ENCODE results near the gene PSG4. TPM values are rescaled to one million over a fixed set of nuclear protein-coding genes. Genes with fewer than 3 reads are reported as not detected.
A peak's percentile ranks its signal among the peaks of the same experiment; 100 is the strongest.
"Not testable (repeated sequence)": the region's sequence is repeated elsewhere in the genome, so short reads cannot be mapped to it uniquely, and the experiment has no call there.

PSG4 gene
- total and polyA plus RNA-seq, 4 donors, result not detected

GRCh38 chr19:43207174-43207573 is 1.7 kb upstream of the PSG4 start:
- not testable (repeated sequence) for H3K27ac ChIP-seq (ENCODE audit: low read depth in 1 of 2, low read length in 2 of 2); H3K36me3 ChIP-seq (ENCODE audit: control insufficient read depth in 4 of 4, insufficient read depth in 3 of 4, low read depth in 1 of 4, low read length in 3 of 4); H3K27me3 ChIP-seq (ENCODE audit: control insufficient read depth in 4 of 4, insufficient read depth in 4 of 4, low read length in 3 of 4); H3K4me3 ChIP-seq (ENCODE audit: low read depth in 1 of 3, low read length in 3 of 3); H3K4me1 ChIP-seq (ENCODE audit: control insufficient read depth in 4 of 4, insufficient read depth in 4 of 4, low read length in 3 of 4); H3K9me3 ChIP-seq (ENCODE audit: control insufficient read depth in 4 of 4, low read length in 3 of 4); DNase-seq (ENCODE audit: low spot score); H3K9ac ChIP-seq (ENCODE audit: low read depth in 1 of 2, low read length in 2 of 2)
- TF ChIP-seq CTCF (IDR thresholded peaks at IDR 0.05; ENCODE audit: low read depth, low read length, missing input control), result peak; percentile 35
- WGBS, result 42% methylated on average over 7 of the region's 8 CpGs

- not testable (repeated sequence) for H3K9ac ChIP-seq (ENCODE audit: low read depth in 1 of 2, low read length in 2 of 2); H3K36me3 ChIP-seq (ENCODE audit: control insufficient read depth in 4 of 4, insufficient read depth in 3 of 4, low read depth in 1 of 4, low read length in 3 of 4); H3K27ac ChIP-seq (ENCODE audit: low read depth in 1 of 2, low read length in 2 of 2); H3K4me1 ChIP-seq (ENCODE audit: control insufficient read depth in 4 of 4, insufficient read depth in 4 of 4, low read length in 3 of 4); H3K9me3 ChIP-seq (ENCODE audit: control insufficient read depth in 4 of 4, low read length in 3 of 4); DNase-seq (ENCODE audit: low spot score); H3K27me3 ChIP-seq (ENCODE audit: control insufficient read depth in 4 of 4, insufficient read depth in 4 of 4, low read length in 3 of 4); H3K4me3 ChIP-seq (ENCODE audit: low read depth in 1 of 3, low read length in 3 of 3)
- 94% methylated on average over 7 of the region's 7 CpGs for WGBS
Measured at GRCh38 chr19:43203611-43204010, 1.8 kb downstream of the PSG4 start.

- H3K36me3 ChIP-seq (ENCODE audit: control insufficient read depth in 4 of 4, insufficient read depth in 3 of 4, low read depth in 1 of 4, low read length in 3 of 4); H3K27me3 ChIP-seq (ENCODE audit: control insufficient read depth in 4 of 4, insufficient read depth in 4 of 4, low read length in 3 of 4); H3K4me3 ChIP-seq (ENCODE audit: low read depth in 1 of 3, low read length in 3 of 3); DNase-seq (ENCODE audit: low spot score); H3K9ac ChIP-seq (ENCODE audit: low read depth in 1 of 2, low read length in 2 of 2); H3K9me3 ChIP-seq (ENCODE audit: control insufficient read depth in 4 of 4, low read length in 3 of 4): not testable (repeated sequence)
- peaks cover 3 to 11% (median 9%) of the 10 kb centered on the region in 4 donors for H3K4me1 ChIP-seq (ENCODE audit: control insufficient read depth in 4 of 4, insufficient read depth in 4 of 4, low read length in 3 of 4)
- H3K27ac ChIP-seq (ENCODE audit: low read depth in 1 of 2, low read length in 2 of 2), result peak overlapping the region in 1 of 2 donors; percentile 28
- WGBS, result 65% methylated on average over 2 of the region's 2 CpGs
Measured at GRCh38 chr19:43201891-43202290, 3.5 kb downstream of the PSG4 start.

GRCh38 chr19:43201337-43201801 is 4.1 kb downstream of the PSG4 start:
- H3K9ac ChIP-seq (ENCODE audit: low read depth in 1 of 2, low read length in 2 of 2); H3K9me3 ChIP-seq (ENCODE audit: control insufficient read depth in 4 of 4, low read length in 3 of 4); H3K36me3 ChIP-seq (ENCODE audit: control insufficient read depth in 4 of 4, insufficient read depth in 3 of 4, low read depth in 1 of 4, low read length in 3 of 4); H3K27me3 ChIP-seq (ENCODE audit: control insufficient read depth in 4 of 4, insufficient read depth in 4 of 4, low read length in 3 of 4); H3K4me3 ChIP-seq (ENCODE audit: low read depth in 1 of 3, low read length in 3 of 3); DNase-seq (ENCODE audit: low spot score): not testable (repeated sequence)
- 48% methylated on average over 7 of the region's 7 CpGs for WGBS
- peak overlapping the region in 1 of 2 donors; percentile 28 for H3K27ac ChIP-seq (ENCODE audit: low read depth in 1 of 2, low read length in 2 of 2)
- peaks cover 3 to 11% (median 9%) of the 10 kb centered on the region in 4 donors for H3K4me1 ChIP-seq (ENCODE audit: control insufficient read depth in 4 of 4, insufficient read depth in 4 of 4, low read length in 3 of 4)

- H3K4me1 ChIP-seq (ENCODE audit: control insufficient read depth in 4 of 4, insufficient read depth in 4 of 4, low read length in 3 of 4), result peaks cover 3 to 11% (median 9%) of the 10 kb centered on the region in 4 donors
- H3K36me3 ChIP-seq (ENCODE audit: control insufficient read depth in 4 of 4, insufficient read depth in 3 of 4, low read depth in 1 of 4, low read length in 3 of 4); H3K9me3 ChIP-seq (ENCODE audit: control insufficient read depth in 4 of 4, low read length in 3 of 4); H3K27ac ChIP-seq (ENCODE audit: low read depth in 1 of 2, low read length in 2 of 2); DNase-seq (ENCODE audit: low spot score); H3K27me3 ChIP-seq (ENCODE audit: control insufficient read depth in 4 of 4, insufficient read depth in 4 of 4, low read length in 3 of 4); H3K9ac ChIP-seq (ENCODE audit: low read depth in 1 of 2, low read length in 2 of 2); H3K4me3 ChIP-seq (ENCODE audit: low read depth in 1 of 3, low read length in 3 of 3): not testable (repeated sequence)
- 60% methylated on average over 5 of the region's 5 CpGs for WGBS
Measured at GRCh38 chr19:43198686-43199419, 6.6 kb downstream of the PSG4 start.

Measured in liver (tissue), 9 donors.